Neural progenitor cell (in vitro differentiated cells): Measurements from ENCODE around the gene RINT1.

Experiments used
- CTCF ChIP-seq: fragments of 200-600 bp; sonication (generic); IDR thresholded peaks from 2 replicates; pipeline ENCODE4 v1.5.1; 2017; ENCODE audit warnings: antibody characterized with exemption, mild to moderate bottlenecking
- EZH2phosphoT487 ChIP-seq: fragments of 200-600 bp; sonication (generic); IDR thresholded peaks from 2 replicates; pipeline ENCODE4 v1.6.1; 2017; ENCODE audit warnings: antibody characterized with exemption

DNA sequence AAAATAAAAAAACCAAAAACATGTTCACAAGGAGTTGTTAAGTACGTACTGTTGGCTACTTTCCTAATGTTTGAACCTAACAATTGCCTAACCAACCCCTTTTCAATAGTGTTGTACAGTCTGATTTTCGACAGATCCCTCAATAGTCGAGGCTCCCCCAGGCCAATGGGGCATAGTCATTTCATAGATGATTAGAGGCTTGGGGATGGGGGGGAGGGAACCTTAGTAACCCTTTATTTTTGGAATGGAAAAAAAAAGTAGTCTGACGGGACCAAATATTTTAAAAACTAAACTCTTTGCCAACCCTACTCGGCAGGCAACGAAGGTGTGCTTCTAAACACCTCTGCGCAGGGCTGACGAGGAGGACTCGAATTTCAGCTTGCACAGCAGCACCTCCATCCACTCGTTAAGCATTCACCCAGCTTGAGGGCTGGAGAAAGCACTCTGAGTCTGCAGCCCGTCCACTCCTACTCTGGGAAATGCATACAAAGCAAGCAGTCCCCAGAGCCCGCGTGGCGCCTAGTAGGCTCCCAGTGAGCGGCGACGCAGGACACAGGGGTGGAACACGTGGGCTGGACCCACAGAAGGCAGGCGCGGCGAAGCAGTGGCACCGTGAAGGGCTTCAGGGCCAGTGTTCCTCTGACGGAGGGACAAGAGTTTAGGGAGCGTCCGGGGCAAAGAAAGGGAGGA lies 10.8 kb upstream of the RINT1 start:
- TF ChIP-seq CTCF (no peak), EZH2phosphoT487 (no peak)
